GM12878 (cell line): ENCODE results near the gene MDC1. TPM values are rescaled to one million over a fixed set of nuclear protein-coding genes. Genes with fewer than 3 reads are reported as not detected.

Experiments
- ATF7 ChIP-seq: fragments of 450-650 bp; IDR thresholded peaks from 2 replicates; pipeline ENCODE4 v1.6.1; 2016; ENCODE audit warnings: low read depth, mild to moderate bottlenecking
- BRCA1 ChIP-seq: IDR thresholded peaks from 2 replicates; pipeline ENCODE4 v1.6.1; 2011; ENCODE audit warnings: low read depth, low read length, improper control_type of control experiment
- CBFB ChIP-seq: IDR thresholded peaks from 2 replicates; pipeline ENCODE4 v1.6.1; 2016; ENCODE audit warnings: antibody characterized with exemption, low read depth
- ELK1 ChIP-seq: IDR thresholded peaks from 2 replicates; pipeline ENCODE4 v1.6.1; 2012; ENCODE audit warnings: low read depth, low read length, improper control_type of control experiment
- EP300 ChIP-seq, 2 experiments: fragments of 150-350 bp in 1 of 2; IDR thresholded peaks; 2 replicates each; pipeline ENCODE4 v1.6.1; 2011 to 2012; ENCODE audit warnings: low read depth in 2 of 2, low read length in 2 of 2, borderline replicate concordance in 1 of 2, improper control_type of control experiment in 1 of 2, inconsistent platforms in 1 of 2; ENCODE audit not compliant: control insufficient read depth in 1 of 2
- ESRRA ChIP-seq: IDR thresholded peaks from 2 replicates; pipeline ENCODE4 v1.6.1; 2012; ENCODE audit warnings: mild to moderate bottlenecking, low read length, improper control_type of control experiment
- EZH2 ChIP-seq: IDR thresholded peaks from 2 replicates; pipeline ENCODE4 v1.6.1; 2012; ENCODE audit warnings: low read depth, mild to moderate bottlenecking, control low read depth, inconsistent platforms, low read length, borderline replicate concordance; ENCODE audit not compliant: control insufficient read depth
- JUND ChIP-seq: IDR thresholded peaks from 2 replicates; pipeline ENCODE4 v1.6.1; 2012; ENCODE audit warnings: low read depth, mild to moderate bottlenecking, low read length, improper control_type of control experiment, moderate library complexity
- KAT2A ChIP-seq: conservative IDR thresholded peaks from 2 replicates; pipeline ENCODE4 v1.6.1; 2011; ENCODE audit warnings: low read depth, low read length; ENCODE audit not compliant: control insufficient read depth
- KDM1A ChIP-seq: fragments of 200-600 bp; sonication (generic); IDR thresholded peaks from 2 replicates; pipeline ENCODE4 v1.6.1; 2016; ENCODE audit warnings: borderline replicate concordance
- MEF2B ChIP-seq: fragments of 450-650 bp; IDR thresholded peaks from 2 replicates; pipeline ENCODE4 v1.6.1; 2018; ENCODE audit warnings: mild to moderate bottlenecking, moderate library complexity; ENCODE audit not compliant: partially characterized antibody, poor library complexity, severe bottlenecking
- MTA3 ChIP-seq: IDR thresholded peaks from 2 replicates; pipeline ENCODE4 v1.6.1; 2012; ENCODE audit warnings: low read length, inconsistent platforms, borderline replicate concordance
- POLR2AphosphoS5 ChIP-seq: IDR thresholded peaks from 2 replicates; pipeline ENCODE4 v1.6.1; 2011; ENCODE audit warnings: mild to moderate bottlenecking, low read length, inconsistent platforms
- PRDM15 ChIP-seq: fragments of 450-650 bp; formaldehyde crosslinking; IDR thresholded peaks from 2 replicates; pipeline ENCODE4 v1.4.0; 2020; ENCODE audit warnings: mild to moderate bottlenecking, moderate library complexity
- RELB ChIP-seq: fragments of 450-650 bp; IDR thresholded peaks from 2 replicates; pipeline ENCODE4 v1.6.1; 2017; ENCODE audit warnings: low read depth, mild to moderate bottlenecking, moderate library complexity
- SIN3A ChIP-seq: IDR thresholded peaks from 2 replicates; pipeline ENCODE4 v1.6.1; 2012; ENCODE audit warnings: low read depth, low read length, improper control_type of control experiment
- SIX5 ChIP-seq: IDR thresholded peaks from 2 replicates; pipeline ENCODE4 v1.6.1; 2011; ENCODE audit warnings: mild to moderate bottlenecking, low read depth, low read length, moderate library complexity; ENCODE audit not compliant: severe bottlenecking
- SMAD1 ChIP-seq: fragments of 450-650 bp; IDR thresholded peaks from 2 replicates; pipeline ENCODE4 v1.6.1; 2018; ENCODE audit warnings: mild to moderate bottlenecking, low read depth; ENCODE audit not compliant: partially characterized antibody
- SUZ12 ChIP-seq: fragments of 200-600 bp; sonication (generic); IDR thresholded peaks from one replicate; pipeline ENCODE4 v1.6.1; 2018; ENCODE audit warnings: antibody characterized with exemption, mild to moderate bottlenecking; ENCODE audit not compliant: unreplicated experiment
- TBL1XR1 ChIP-seq: IDR thresholded peaks from 2 replicates; pipeline ENCODE4 v1.6.1; 2012; ENCODE audit warnings: low read depth, low read length, improper control_type of control experiment
- USF2 ChIP-seq: IDR thresholded peaks from 2 replicates; pipeline ENCODE4 v1.6.1; 2011; ENCODE audit warnings: low read depth, low read length, improper control_type of control experiment, borderline replicate concordance
- ZBED1 ChIP-seq: IDR thresholded peaks from 2 replicates; pipeline ENCODE4 v1.6.1; 2016; ENCODE audit warnings: borderline replicate concordance
- ZNF217 ChIP-seq: fragments of 450-650 bp; IDR thresholded peaks from 2 replicates; pipeline ENCODE4 v1.6.1; 2017; ENCODE audit warnings: antibody characterized with exemption, mild to moderate bottlenecking
- ZSCAN29 ChIP-seq: fragments of 450-650 bp; IDR thresholded peaks from 2 replicates; pipeline ENCODE4 v1.6.1; 2017; ENCODE audit warnings: mild to moderate bottlenecking, moderate library complexity
- polyA plus RNA-seq, 11 experiments: library from polyadenylated mRNA; depleted of rRNA in 4 of 11; unstranded in 6 of 11; stranded (reverse) in 5 of 11; fragments of >200 nt; fragmentation: Nextera tagmentation in 4 of 11; fragmentation: Illumina TruSeq in 1 of 11; extraction: Ambion mirVana in 4 of 11; extraction: Trizol in 1 of 11; gene quantifications; 1 replicate in 1 of 11; 2 replicates in 10 of 11; pipeline versions ENCODE4 v1.2.1 to v1.2.3, GENCODE V29; 2011 to 2016; ENCODE audit warnings: inconsistent platforms in 2 of 11, missing spikeins in 2 of 11, low read depth in 1 of 11
- total RNA-seq, 4 experiments: library from RNA; depleted of rRNA in 3 of 4; stranded (reverse); fragments of >200 nt in 3 of 4; fragmentation: Illumina TruSeq in 1 of 4; extraction: Trizol in 1 of 4; gene quantifications; 2 replicates each; pipeline versions ENCODE4 v1.2.1 to v1.2.3, GENCODE V29; 2013 to 2021

Gene MDC1
- total and polyA plus RNA-seq, 10 of the 15 experiments (the other 5 are each of a cell fraction or from before 2014, with no cell fraction given): 5.1 to 62.5 (median 22.4) TPM

- no peak for TF ChIP-seq ZSCAN29
- no peak for TF ChIP-seq POLR2AphosphoS5
- no peak for TF ChIP-seq ELK1
- no peak for TF ChIP-seq MTA3
- peak; percentile 89 for TF ChIP-seq CBFB
- TF ChIP-seq USF2: no peak
- peak; percentile 45; the same call in 1 of the 2 replicates for TF ChIP-seq SIN3A
- TF ChIP-seq ATF7: no peak
- TF ChIP-seq SMAD1: no peak
- no peak for TF ChIP-seq SUZ12
- no peak for TF ChIP-seq TBL1XR1
- TF ChIP-seq KAT2A: no peak
- no peak for TF ChIP-seq EZH2
- TF ChIP-seq SIX5: no peak
- TF ChIP-seq ZBED1: no peak
- TF ChIP-seq PRDM15: no peak
- no peak for TF ChIP-seq KDM1A
- no peak; the same call in 1 of the 2 replicates for TF ChIP-seq ESRRA
- TF ChIP-seq RELB: no peak
- TF ChIP-seq JUND: no peak
- no peak for TF ChIP-seq EP300 (IDR thresholded peaks at IDR 0.05; ENCODE audit: borderline replicate concordance in 1 of 2, control insufficient read depth in 1 of 2, low read depth in 2 of 2, low read length in 2 of 2)
- TF ChIP-seq MEF2B: no peak
- TF ChIP-seq BRCA1: no peak
- no peak for TF ChIP-seq ZNF217
These were observed 37.9 kb downstream of the MDC1 start (continued) for GRCh38 chr6:30678964-30679726.
